Activated T-helper 1 cell treated with anti-CD3 and anti-CD28 coated beads, Interleukin-2, amount 50 U/mL, for 16 hours (primary cell): ENCODE measurements around the gene JTB.
"Not testable (repeated sequence)": the region's sequence is repeated elsewhere in the genome, so short reads cannot be mapped to it uniquely, and the experiment has no call there.

Experiments
- DNase-seq, 2 donors: peaks; one replicate each; pipeline ENCODE4 v3.0.0-alpha.2; 2020; ENCODE audit warnings: low read depth in 1 of 2, low spot score in 1 of 2

JTB gene

DNA sequence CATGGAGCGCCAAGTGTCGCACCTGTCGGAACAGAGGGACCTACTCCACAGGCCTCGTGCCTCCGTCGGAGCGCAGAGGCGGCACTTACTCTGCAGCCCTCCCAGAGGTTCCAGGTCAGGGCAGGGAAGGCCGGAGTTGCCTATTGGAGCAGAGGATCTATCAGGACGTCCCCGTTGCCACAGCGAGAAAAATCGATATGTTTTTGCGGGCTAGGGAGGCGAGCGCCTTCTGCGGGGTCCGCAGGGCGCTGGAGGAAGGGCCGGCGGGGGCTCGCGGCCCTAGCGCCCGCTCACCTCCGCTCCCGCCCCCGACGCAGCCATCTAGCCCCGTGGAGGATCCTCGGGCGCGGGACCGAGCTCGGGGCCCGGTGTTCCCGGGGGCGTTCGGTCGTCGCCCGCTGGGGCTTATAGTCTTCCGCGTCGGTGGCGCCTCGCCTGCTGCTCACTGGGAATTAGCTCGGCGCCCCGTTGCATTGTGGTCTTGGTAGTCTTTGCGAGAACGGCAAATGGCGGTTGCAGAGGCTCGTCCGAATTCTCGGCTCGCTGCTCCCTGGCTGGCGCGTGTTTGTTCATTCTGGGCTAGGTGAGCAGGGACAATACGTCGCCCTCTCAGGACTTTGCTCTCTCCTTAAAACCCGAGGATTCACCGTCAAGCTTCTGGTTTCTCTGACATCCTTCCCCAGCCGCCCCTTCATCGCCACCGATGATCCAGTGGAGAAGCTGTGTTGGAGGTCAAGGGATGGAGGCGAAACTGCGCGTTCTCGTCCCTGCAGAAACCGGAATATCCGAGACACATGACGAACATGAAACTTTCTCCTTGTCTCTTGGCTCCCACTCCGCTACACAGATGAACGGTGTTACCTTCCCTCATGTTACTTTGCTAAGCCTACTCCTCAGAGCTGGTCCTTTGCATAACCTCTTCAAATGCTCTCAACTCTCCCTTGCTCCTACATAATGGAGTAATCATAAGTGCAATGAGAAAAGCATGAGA lies at the start of gene JTB:
Gene JTB (minus strand): TSS at position 425 of the 991 bp plus-strand sequence. CDS start 422 bp downstream, at position 3.
- DNase-seq = peak; percentile 67 to 74

DNA sequence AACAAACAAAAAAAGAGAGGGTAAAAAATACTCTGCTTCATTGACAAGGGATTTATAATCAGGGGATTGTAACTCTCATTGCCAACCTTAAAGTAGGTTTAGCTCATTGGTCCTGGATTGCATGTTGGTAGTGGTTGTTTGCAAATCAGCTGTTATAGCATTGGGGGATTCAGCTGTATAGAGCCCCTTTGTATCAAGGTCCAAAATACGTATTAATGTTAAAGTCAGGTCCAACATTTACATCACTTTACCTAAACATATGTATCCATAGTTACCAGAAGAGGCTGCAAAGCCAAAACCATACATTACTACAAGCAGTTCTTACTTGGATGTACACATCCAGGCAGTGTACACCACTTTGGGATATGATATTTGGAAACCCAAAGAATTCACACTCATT lies 42.5 kb upstream of the JTB start:
- no peak for DNase-seq

DNA sequence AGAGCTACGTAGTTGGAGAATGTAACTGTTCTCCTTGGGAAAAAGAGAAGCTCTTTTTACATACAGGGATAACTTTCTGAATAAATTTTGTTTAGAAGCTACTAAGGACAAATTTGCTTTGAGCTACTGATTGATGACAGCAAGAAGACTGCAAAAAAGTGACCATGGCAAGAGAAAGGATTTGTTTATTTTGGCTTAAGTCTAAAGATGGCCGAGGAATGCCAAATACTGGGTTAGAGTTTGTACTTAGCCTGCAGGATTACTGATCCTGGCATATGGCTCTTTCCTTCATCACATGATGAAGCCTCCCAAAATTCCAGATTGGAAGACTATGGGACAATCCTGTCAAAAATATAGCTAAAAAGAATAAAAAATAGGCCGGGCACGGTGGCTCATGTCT lies 41.8 kb upstream of the JTB start:
- no peak for DNase-seq

DNA sequence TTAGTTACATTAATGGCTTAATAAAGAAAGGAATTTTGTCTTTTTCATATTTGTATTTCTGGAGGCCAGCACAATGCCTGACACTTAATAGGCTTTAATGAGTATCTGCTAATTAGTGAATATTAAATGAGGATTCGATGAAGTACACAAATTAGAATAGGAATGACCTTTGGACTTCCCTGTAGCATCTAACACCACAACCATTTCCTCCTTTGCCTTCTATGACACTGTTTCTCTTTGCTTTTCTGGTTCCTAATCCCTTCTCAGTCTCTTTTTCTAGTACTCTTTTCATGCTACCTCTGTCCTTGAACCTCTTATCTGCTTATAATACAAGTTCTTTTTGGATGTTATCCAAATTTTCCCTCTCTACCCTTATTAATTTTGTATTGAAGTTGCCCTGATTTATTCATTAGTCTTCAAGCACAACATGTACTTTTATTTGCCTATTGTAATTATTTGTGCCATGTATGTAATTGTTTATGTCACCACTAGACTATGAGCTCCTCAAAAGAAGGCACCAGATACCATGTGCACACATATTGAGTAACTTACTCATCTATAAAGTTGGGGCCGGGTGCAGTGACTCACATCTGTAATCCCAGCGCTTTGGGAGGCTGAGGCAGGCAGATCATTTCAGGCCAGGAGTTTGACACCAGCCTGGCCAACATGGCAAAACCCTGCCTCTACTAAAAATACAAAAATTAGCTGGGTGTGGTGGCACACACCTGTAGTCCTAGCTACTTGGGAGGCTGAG lies 36.9 kb upstream of the JTB start:
- no peak for DNase-seq

DNA sequence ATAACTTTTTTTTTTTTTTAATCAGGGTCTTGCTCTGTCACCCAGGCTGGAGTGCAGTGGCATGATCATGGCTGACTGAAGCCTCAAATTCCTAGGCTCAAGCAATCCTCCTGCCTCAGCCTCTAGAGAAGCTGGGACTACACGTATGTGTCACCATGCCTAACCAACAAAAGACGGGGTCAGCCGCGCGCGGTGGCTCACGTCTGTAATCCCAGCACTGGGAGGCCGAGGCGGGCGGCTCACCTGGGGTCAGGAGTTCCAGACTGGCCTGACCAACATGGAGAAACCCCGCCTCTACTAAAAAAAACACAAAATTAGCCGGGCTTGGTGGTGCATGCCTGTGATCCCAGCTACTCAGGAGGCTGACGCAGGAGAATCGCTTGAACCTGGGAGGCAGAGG lies 35.1 kb upstream of the JTB start:
- not testable (repeated sequence) for DNase-seq

DNA sequence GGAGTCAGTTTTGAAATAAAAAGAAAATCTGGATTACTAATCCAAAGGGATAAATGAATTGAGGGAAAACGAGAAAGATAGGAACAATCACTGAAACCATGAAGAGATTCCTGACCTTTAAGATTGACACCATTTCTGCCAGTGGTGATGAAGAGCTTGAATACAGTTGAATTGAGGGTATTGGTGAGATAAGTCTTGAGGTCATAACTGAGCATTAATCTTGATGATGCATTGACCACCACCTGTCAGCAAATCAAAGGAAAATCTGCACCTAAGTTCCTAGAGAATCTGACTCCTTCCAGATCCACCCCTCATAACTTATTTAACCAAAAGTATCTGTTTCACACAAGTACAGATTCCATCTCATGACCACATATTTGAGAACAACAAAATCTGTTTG lies 34.7 kb upstream of the JTB start:
- no peak for DNase-seq

DNA sequence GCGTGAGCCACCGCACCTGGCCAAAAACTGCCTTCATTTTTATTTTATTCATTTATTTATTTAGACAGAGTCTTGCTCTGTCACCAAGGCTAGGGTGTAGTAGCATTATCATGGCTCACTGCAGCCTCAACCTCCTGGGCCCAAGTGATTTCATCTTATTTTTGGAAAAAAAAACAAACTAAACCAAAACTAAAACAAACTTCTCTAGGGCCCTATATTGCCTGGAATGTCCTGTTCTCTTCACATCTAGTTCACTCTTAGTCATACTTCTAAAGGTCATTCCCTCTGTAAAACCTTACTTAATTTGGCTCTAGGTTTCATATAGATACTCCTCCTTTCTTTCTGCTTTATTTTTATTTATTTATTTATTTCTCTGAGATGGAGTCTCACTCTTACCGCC lies 28.7 kb upstream of the JTB start:
- no peak for DNase-seq

DNA sequence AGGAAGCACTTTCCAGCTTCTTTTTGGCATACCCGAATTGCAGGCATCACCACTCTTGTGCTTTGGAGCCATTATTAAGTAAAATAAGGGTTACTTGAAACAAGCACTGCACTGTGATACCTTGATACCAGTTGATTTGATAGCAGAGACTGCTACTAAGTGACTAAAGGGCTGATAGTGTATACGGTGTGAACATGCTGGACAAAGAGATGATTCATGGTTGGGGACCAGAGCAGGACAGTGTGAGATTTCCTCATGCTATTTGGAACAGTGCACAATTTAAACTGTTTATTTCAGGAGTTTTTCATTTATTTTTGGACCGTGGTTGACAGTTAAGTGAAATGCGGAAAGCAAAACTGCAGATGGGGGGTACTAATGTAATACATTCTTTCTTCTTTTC lies 22.9 kb upstream of the JTB start:
- no peak for DNase-seq

DNA sequence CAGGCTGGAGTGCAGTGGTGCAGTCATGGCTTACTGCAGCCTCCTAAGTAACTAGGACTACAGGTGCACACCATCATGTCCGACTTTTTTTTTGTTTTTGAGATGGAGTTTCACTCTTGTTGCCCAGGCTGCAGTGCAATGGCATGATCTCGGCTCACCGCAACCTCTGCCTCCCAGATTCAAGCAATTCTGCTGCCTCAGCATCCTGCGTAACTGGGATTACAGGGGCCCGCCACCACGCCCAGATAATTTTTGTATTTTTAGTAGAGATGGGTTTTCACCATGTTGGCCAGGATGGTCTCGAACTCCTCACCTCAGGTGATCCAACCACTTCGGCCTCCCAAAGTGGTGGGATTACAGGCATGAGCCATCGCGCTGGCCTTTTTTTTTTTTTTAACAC lies 19.4 kb upstream of the JTB start:
- DNase-seq = not testable (repeated sequence)

DNA sequence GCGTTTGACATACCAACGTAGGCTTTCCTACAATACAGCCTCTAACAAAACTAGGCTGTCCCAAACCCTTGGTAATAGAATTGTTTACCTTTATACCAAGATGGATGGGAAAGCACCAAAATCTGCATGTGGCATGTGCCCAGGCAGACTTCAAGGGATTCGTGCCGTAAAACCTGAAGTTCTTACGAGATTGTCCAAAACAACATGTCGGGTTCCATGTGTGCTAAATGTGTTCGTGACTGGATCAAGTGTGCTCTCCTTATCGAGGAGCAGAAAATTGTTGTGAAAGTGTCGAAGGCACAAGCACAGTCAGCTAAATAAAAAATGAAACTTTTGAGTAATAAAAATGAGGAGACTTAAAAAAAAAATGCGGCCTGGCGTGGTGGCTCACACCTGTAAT lies 18.2 kb upstream of the JTB start:
- DNase-seq = no peak

DNA sequence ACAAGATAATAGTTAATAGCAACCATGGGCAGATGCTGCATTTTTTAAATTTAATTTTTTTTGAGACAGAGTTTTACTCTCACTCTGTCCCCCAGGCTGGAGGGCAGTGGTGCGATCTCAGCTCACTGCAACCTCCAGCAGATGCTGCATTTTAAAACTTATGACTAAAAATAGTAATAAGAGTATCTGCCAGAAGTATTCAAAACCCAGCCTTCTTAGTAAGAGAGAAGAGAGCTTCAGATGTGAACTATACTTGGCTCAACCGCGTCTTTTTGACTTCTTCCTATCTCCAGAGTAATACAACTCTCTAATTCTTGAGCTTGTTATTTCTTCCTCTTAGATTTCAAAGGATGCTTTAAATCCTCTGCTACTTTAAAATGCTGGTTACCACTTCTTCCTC lies 17.7 kb upstream of the JTB start:
- DNase-seq = no peak

DNA sequence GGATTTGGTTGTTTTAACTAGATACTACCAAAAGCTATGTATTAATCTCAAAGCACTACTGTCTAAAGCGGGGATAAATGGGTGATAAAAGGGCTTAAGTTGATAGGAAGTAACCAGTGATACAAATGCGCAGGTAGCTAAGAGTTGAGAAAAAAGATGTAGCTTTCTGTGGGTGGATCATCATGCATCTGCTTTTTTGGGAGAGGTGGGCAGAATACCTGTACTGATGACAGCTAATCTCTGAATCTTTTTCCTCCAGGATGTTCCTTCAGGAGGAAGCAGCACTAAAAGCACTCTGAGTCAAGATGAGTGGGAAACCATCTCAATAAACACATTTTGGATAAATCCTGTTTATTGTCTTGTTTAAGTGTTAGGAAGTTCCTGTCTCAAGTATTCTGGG lies 14.3 kb upstream of the JTB start:
- DNase-seq = no peak

DNA sequence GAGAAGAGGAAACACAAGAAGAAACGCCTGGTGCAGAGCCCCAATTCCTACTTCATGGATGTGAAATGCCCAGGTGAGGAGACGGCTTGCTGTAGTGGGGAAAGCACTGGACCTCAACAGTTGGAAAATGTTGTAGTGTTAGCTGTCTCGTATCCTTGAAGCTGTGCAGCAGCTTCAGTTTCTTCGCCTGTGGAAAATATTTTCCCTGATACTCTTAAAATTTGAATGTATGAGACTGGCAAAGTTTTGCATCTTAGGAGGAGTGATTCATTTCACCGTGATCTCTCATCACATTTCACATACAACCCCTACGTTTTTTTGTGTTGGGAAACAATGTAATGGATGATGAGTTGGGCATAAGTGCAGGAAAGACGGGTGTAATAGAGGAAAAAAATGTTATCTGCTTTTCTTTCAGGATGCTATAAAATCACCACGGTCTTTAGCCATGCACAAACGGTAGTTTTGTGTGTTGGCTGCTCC lies 13.7 kb upstream of the JTB start:
- no peak for DNase-seq

DNA sequence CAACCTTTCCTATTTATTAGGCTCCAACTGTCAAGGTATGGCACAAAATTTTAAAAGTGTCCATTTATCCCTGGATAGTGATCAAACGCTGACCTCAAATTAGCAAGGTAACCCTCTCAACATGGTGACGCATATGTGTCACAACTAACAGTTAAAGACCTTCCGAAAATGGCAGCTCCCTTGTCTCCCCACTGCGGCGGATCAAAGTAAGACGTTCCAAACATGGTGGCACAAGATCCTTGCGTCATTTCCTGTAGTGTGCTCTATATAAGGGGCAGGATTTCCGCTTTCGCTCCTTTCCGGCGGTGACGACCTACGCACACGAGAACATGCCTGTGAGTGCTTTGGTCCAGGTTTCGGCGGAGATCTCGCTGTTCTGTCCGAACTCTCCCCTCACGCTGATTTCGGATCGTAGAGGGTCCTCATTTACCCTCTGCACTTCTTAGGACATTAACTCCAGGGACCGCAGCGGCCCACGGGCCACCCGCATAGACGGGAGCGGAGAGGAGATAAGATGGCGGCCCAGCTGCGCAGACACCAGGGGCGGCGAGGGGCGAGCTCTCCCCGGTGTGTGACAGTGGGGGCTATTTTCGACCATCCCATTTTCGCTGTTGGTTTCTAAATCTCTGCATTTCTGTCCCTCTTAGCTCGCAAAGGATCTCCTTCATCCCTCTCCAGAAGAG lies 13.1 kb upstream of the JTB start, which contains the start of gene RPS27:
Gene RPS27 (plus strand): TSS at position 295 of the 683 bp plus-strand sequence. CDS start 35 bp downstream, at position 330.
- DNase-seq = peak; percentile 64 to 77

DNA sequence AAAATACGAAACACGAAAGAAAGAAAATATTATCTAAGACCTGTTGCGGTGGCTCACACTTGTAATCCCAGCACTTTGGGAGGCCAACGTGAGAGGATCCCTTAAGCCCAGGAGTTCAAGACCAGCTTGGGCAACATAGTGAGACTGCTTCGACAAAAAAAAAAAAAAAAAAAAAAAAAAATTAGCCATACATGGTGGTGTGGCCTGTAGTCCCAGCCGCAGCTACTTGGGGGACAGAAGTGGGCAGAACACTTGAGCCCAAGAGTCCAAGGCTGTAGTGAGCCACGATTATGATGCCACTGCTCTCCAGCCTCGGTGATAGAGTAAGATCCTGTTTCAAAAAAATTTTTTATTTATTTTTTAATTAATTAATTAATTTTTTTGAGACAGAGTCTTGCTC lies 10.1 kb upstream of the JTB start:
- no peak for DNase-seq

DNA sequence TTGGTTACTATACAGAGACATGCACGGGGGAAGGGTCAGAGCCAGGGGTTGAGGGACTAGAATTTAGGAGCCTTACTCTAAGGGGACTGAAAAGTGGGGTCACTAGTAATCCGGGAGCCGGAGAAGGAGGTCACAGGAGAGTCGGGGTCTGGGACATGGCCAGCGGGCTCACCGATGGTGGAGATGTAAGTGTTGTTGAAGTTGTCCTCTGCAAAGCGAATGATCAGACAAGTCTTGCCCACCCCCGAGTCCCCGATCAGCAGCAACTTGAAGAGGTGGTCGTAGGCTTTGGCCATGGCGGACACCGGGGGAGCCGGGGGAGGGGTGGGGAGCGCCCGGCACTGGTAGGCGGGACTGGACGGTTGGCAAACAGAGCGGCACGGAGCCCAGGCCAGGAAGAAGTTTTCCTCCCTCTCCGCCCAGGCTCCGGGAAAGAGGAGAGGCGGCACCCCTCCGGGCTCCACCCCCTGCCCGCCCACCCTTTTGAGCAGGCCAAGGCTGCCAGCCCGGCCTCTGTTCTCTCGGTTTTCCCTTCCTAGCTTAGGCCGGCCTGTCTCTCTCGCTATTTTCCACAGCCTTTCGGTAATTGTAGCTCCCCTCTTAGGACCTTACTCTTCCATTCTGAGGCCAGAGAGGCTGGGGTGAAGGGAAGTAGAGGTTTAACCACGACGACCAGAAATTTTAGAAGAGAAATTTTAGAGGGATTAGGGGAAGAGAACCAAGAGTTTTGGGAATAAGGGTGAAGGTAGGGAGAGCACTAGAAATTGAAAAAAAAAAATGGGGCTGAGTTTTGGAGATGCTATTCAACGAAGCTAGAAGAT lies 8.7 kb upstream of the JTB start, which contains the start of gene RAB13:
Gene RAB13 (minus strand): TSS at position 399 of the 821 bp plus-strand sequence. CDS start 103 bp downstream, at position 296.
- DNase-seq = no peak

DNA sequence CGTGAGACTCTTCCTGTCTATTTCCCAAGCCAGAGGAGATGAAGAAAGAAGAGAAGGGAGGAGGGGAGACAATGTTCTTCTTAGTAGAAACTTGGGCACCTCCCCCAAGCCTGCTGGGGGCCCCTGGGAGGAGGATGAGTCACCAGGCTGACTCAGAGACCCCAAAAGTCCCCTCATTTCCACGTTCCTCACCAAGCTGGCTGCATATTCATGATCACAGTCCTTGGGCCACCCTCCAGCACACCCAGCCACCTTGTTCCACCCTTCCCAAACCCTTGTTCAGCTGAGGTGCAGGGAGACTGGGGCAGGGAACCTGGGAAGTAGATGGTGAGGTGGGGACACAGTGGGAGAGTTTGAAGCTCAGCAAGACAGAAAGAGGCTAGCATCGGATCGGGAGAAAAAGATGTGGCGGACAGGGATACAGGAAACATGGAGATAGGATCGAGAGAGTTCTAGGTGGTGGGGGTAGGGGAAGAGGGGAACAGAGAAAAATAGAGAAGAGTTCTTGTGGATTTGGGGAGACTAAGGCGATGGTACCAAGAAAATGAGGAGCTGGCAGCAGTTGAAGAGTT lies 8.0 kb upstream of the JTB start:
- DNase-seq = no peak

DNA sequence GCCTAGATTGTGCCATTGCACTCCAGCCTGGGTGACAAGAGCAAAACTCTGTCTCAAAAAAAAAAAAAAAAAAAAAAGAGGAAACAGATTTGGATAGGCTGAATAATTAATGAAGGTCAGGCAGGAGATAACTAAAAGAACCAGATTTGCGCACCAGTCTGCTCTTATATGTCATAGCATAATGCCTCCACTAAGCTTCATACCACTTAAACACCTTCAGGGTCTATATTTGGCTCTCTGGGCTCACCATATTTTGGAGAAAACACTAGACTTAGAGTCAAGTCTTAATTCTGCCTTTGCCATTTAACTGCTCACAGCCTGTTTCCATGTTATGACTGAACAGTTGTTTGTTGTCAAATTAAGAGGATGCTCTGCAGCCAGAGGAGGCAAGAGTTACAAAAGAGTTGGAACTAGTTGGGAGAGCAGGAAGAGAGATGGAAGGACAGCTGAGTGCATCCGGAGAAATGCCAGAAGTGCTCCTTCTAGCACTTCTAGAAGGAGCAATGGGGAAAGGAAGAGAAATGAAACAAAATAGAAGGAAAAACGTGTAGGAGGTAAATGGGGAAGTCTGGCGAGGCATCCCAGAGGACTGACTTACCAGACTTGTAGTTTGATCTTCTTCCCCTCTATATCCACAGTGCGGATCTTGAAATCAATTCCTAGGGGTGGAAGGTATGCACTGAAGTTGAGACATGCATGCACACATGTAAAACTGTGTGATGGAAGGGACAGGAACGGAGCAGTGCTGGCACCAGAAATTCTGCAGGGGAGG lies 6.8 kb upstream of the JTB start:
- DNase-seq = no peak

DNA sequence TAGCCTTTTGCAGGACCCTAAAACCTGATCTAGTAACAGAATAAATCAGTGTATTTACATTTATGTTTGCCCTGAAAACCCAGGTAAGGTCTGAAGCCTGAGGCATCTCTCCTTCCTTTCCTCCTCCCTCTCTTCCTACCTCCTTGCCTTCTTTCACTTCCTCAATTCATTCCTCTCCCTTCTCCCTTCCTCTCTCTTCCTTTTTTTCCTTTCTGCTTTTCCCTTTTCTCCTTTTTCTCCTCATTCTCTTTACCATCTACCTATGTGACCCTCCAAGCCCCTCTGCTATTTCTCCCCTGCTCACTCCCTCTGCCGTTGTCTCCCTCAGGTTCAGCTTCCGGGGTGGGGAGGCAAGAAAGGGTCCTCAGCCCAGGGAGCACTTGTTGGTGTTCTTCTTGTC lies 4.3 kb upstream of the JTB start:
- DNase-seq = not testable (repeated sequence)
